Activated B cell treated with CpG ODN at 0.5 μM for 24 hours (primary cell): ENCODE data around the gene SMCO1. TPM values are rescaled to one million over a fixed set of nuclear protein-coding genes. Genes with fewer than 3 reads are reported as not detected.
"Not testable (repeated sequence)": the region's sequence is repeated elsewhere in the genome, so short reads cannot be mapped to it uniquely, and the experiment has no call there.

Source experiments
- ATAC-seq: fragments of 200-7000 bp; cut with Tn5 transposase; one replicate; pipeline ENCODE4 v1.10.0; 2021; ENCODE audit warnings: low read depth, mild to moderate bottlenecking, moderate library complexity
- CTCF ChIA-PET: fragments of 350-600 bp; sonication (Branson Sonifier 250); formaldehyde crosslinking; loops from one replicate; lab custom pipeline; 2021; ENCODE audit warnings: antibody characterized with exemption; lab: Charles Lee
- POLR2A ChIA-PET: fragments of 350-600 bp; sonication (Branson Sonifier 250); formaldehyde crosslinking; loops from one replicate; lab custom pipeline; 2021; ENCODE audit warnings: antibody characterized with exemption; lab: Charles Lee
- DNase-seq: peaks from one replicate; pipeline ENCODE4 v3.0.0; 2022
- H3K27ac Mint-ChIP-seq: one replicate; pipeline ENCODE4 v1.8.0; 2020; ENCODE audit warnings: mixed read lengths
- H3K27me3 Mint-ChIP-seq: one replicate; pipeline ENCODE4 v1.8.0; 2021; ENCODE audit warnings: mixed read lengths
- H3K36me3 Mint-ChIP-seq: one replicate; pipeline ENCODE4 v1.8.0; 2021; ENCODE audit warnings: low read depth, mixed read lengths
- H3K4me1 Mint-ChIP-seq: one replicate; pipeline ENCODE4 v1.8.0; 2021; ENCODE audit warnings: mixed read lengths
- H3K4me3 Mint-ChIP-seq: one replicate; pipeline ENCODE4 v1.8.0; 2020; ENCODE audit warnings: mild to moderate bottlenecking, mixed read lengths
- H3K9me3 Mint-ChIP-seq: one replicate; pipeline ENCODE4 v1.8.0; 2020; ENCODE audit warnings: mixed read lengths
- intact Hi-C: fragments of 100-400 bp; cut with micrococcal nuclease; formaldehyde crosslinking; loops from one replicate; pipeline ENCODE4 v1.15.1; 2024
- total RNA-seq: library from RNA; stranded (reverse); gene quantifications from 2 replicates; pipeline ENCODE4 v1.2.3, GENCODE V29; 2022
- TF ChIP-seq, protein P1 (sequence below): fragments of 200-600 bp; IDR thresholded peaks from one replicate; pipeline ENCODE4 v1.8.0; 2022; ENCODE audit warnings: antibody characterized with exemption, mild to moderate bottlenecking

SMCO1 gene
- total RNA-seq, 1 donor from 2014 or later, result not detected

DNA sequence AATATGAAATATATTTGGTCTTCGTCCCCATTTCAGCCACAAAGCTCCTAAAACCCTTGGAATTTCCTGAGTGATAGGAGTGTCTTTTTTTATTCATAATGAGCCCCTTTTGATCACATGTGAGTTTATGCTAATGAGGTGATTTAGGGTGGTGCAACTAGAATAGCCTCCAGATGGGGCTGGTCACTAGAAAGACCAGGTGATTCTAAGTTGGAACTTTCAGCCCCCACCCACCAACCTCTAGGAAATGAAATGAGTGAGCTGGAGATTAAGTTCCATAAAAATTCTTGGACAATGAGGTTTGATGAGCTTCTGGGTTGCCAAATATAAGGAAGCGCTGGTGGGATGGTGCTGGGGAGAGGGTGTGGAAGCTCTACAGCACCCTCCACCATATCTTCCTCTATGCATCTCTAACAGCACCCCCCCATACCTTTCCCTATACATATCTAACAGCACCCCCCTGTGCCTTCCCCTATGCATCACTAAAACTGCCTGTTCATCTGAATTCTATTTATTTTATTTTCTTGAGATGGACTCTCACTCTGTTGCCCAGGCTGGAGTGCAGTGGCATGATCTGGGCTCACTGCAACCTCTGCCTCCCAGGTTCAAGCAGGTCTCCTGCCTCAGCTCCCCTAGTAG lies 2.1 kb upstream of the SMCO1 start:
- peaks cover 11% of the 10 kb centered on the region for H3K36me3 Mint-ChIP-seq
- POLR2A ChIA-PET, result interaction anchor here (0.6 to 0.7 kb wide), 3 partner anchors 70 to 249 kb away, joined by 3 to 8 read pairs (median 6); no protein-coding TSS in a partner anchor
- CTCF ChIA-PET, result interaction anchor here (1.1 kb wide), 1 partner anchor 31 kb away, joined by 3 read pairs; no protein-coding TSS in a partner anchor
- ATAC-seq, result no peak
- no peak for DNase-seq
- H3K27ac Mint-ChIP-seq, result no peak overlapping the region
- H3K4me1 Mint-ChIP-seq, result no peaks in the 10 kb centered on the region
- peaks cover 43% of the 10 kb centered on the region for H3K9me3 Mint-ChIP-seq
- TF ChIP-seq, protein P1, sequence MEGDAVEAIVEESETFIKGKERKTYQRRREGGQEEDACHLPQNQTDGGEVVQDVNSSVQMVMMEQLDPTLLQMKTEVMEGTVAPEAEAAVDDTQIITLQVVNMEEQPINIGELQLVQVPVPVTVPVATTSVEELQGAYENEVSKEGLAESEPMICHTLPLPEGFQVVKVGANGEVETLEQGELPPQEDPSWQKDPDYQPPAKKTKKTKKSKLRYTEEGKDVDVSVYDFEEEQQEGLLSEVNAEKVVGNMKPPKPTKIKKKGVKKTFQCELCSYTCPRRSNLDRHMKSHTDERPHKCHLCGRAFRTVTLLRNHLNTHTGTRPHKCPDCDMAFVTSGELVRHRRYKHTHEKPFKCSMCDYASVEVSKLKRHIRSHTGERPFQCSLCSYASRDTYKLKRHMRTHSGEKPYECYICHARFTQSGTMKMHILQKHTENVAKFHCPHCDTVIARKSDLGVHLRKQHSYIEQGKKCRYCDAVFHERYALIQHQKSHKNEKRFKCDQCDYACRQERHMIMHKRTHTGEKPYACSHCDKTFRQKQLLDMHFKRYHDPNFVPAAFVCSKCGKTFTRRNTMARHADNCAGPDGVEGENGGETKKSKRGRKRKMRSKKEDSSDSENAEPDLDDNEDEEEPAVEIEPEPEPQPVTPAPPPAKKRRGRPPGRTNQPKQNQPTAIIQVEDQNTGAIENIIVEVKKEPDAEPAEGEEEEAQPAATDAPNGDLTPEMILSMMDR, result no peak
- no peaks in the 10 kb centered on the region for H3K27me3 Mint-ChIP-seq
- no peak overlapping the region for H3K4me3 Mint-ChIP-seq
- intact Hi-C loops, result no loop called here

DNA sequence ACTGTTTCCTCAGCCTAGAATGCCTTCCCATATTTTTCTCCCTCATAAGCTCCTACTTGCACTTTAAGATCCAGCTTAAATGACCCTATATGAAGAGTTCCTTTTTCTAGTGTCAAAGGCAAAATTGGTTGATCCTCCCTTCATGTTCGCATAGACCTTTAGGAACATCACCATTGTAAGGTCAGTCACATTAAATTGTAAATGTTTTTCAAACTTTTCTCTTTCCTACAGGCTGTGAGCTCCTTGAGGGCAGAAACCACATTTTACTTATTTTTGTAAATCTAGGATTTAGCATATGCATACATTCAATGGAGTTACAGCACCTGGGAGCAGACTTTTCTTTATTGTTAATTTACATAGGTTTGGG lies 813 bp downstream of the SMCO1 start:
- Mint-ChIP-seq H3K27ac (no peak overlapping the region), H3K4me3 (no peak overlapping the region), H3K4me1 (no peaks in the 10 kb centered on the region), H3K9me3 (peaks cover 24% of the 10 kb centered on the region), H3K27me3 (no peaks in the 10 kb centered on the region), H3K36me3 (peaks cover 5% of the 10 kb centered on the region)
- ATAC-seq (no peak), DNase-seq (no peak)
- intact Hi-C loops, result no loop called here
- CTCF ChIA-PET, result no interaction called here
- TF ChIP-seq, protein P1, result no peak
- POLR2A ChIA-PET, result no interaction called here

DNA sequence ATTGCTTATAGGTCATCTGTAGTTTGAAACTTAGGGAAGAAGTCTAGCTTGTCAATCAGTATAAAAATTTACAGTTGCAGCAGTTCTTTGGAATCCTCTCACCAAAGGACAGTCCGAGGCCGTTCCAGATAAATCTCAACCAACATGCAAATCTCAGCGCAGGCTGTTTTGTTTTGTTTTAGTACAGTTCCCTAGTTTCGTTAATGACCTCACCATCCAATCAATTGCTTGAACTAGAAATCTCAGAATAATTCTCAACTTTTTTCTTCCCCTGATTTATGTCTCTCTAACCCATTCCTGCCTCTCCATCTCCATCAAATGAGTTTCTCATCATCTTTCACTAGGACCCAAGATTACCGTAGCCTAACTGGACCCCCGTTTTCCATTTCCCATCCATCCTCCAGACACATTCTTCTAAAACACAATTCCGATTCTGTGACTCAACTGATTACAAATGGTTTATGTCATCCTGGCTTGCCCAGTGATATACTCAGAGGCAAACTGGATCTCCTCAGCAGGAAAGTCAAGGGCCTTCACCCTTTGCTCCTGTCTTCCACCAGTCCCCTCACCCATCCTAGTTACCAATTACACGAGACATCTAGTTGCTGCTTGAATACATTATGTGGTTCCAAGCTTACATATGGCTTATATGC lies 1.3 kb downstream of the SMCO1 start:
- intact Hi-C loops, result no loop called here
- H3K27me3 Mint-ChIP-seq, result no peaks in the 10 kb centered on the region
- TF ChIP-seq, protein P1, result no peak
- no peak for ATAC-seq
- H3K36me3 Mint-ChIP-seq, result peaks cover 5% of the 10 kb centered on the region
- H3K4me1 Mint-ChIP-seq, result no peaks in the 10 kb centered on the region
- DNase-seq, result no peak
- no peak overlapping the region for H3K27ac Mint-ChIP-seq
- ChIA-PET POLR2A (interaction anchor here (0.7 kb wide), 1 partner anchor 421 kb away, joined by 5 read pairs; no protein-coding TSS in a partner anchor), CTCF (no interaction called here)
- H3K4me3 Mint-ChIP-seq, result no peak overlapping the region
- H3K9me3 Mint-ChIP-seq, result peaks cover 24% of the 10 kb centered on the region

DNA sequence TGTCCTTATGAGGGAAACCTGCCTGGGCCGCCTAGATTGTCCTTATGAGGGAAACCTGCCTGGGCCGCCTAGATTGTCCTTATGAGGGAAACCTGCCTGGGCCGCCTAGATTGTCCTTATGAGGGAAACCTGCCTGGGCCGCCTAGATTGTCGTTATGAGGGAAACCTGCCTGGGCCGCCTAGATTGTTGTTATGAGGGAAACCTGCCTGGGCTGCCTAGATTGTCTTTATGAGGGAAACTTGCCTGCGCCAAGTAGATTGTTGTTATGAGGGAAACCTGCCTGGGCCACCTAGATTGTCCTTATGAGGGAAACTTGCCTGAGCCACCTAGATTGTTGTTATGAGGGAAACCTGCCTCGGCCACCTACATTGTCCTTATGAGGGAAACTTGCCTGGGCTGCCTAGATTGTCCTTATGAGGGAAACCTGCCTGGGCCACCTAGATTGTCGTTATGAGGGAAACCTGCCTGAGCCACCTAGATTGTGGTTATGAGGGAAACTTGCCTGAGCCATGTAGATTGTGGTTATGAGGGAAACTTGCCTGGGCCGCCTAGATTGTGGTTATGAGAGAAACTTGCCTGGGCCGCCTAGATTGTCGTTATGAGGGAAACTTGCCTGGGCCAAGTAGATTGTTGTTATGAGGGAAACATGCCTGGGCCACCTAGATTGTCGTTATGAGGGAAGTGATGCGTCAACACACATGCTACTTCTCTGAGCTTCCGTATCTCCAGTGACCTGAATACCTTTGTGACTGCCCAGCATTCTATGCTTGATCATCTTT lies 3.3 kb downstream of the SMCO1 start:
- H3K9me3 Mint-ChIP-seq, result peaks cover 25% of the 10 kb centered on the region
- ATAC-seq, H3K4me3 Mint-ChIP-seq, H3K36me3 Mint-ChIP-seq, H3K27me3 Mint-ChIP-seq, intact Hi-C loops, CTCF ChIA-PET, POLR2A ChIA-PET, H3K27ac Mint-ChIP-seq, H3K4me1 Mint-ChIP-seq, DNase-seq: not testable (repeated sequence)

DNA sequence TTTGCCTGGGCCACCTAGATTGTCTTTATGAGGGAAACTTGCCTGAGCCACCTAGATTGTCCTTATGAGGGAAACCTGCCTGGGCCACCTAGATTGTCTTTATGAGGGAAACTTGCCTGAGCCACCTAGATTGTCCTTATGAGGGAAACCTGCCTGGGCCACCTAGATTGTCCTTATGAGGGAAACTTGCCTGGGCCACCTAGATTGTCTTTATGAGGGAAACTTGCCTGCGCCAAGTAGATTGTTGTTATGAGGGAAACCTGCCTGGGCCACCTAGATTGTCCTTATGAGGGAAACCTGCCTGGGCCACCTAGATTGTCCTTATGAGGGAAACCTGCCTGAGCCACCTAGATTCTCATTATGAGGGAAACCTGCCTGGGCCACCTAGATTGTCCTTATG lies 4.0 kb downstream of the SMCO1 start:
- H3K27me3 Mint-ChIP-seq, POLR2A ChIA-PET, CTCF ChIA-PET, H3K36me3 Mint-ChIP-seq, DNase-seq, intact Hi-C loops, ATAC-seq, H3K4me1 Mint-ChIP-seq, H3K27ac Mint-ChIP-seq, H3K4me3 Mint-ChIP-seq: not testable (repeated sequence)
- H3K9me3 Mint-ChIP-seq, result peaks cover 27% of the 10 kb centered on the region

DNA sequence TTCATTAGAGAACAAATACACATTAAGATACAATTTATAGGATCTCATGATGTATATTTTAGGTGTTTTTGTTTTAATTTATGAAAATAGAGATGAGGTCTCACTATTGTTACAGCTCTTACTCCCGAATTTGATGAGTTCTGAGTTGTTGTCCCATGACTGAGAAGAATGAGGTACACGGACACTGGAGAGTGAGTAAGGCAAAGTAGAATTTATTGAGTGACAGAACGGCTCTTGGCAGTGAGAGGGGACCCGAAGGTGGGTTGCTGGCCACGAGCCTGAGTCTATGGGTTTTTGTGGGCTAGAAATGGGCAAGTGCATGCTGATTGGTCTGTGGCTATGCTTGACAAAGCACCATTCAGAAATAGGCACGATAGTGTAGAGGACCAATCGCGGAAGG lies 8.5 kb downstream of the SMCO1 start:
- H3K4me1 Mint-ChIP-seq, result peaks cover 7% of the 10 kb centered on the region
- ChIA-PET POLR2A (interaction anchor here (1.7 kb wide), 1 partner anchor 22 kb away, joined by 3 read pairs; no protein-coding TSS in a partner anchor), CTCF (no interaction called here)
- H3K36me3 Mint-ChIP-seq, result peaks cover 7% of the 10 kb centered on the region
- ATAC-seq (no peak), DNase-seq (no peak)
- H3K27ac Mint-ChIP-seq, result no peak overlapping the region
- H3K27me3 Mint-ChIP-seq, result no peaks in the 10 kb centered on the region
- intact Hi-C loops, result no loop called here
- H3K4me3 Mint-ChIP-seq, result no peak overlapping the region
- H3K9me3 Mint-ChIP-seq, result peaks cover 13% of the 10 kb centered on the region
- TF ChIP-seq, protein P1, result no peak
